ENCODE data around the gene COLEC11. TPM values are rescaled to one million over a fixed set of nuclear protein-coding genes. Genes with fewer than 3 reads are reported as not detected.

The COLEC11 gene
- total RNA-seq, 1 donor from 2014 or later = 1.5 TPM

GRCh38 chr2:3664925-3665324 is 70.0 kb downstream of the COLEC11 start:
- intact Hi-C loops (cut with DNase I) = no loop called here
- peak; percentile 23 for DNase-seq
- TF ChIP-seq CTCF (IDR thresholded peaks at IDR 0.05) = no peak

GRCh38 chr2:3665886-3666612 is 71.1 kb downstream of the COLEC11 start:
- intact Hi-C loops (cut with DNase I) = no loop called here
- DNase-seq (peak; percentile 53), ATAC-seq (peak; percentile 8)
- no peak for TF ChIP-seq CTCF (IDR thresholded peaks at IDR 0.05)
- H3K36me3 ChIP-seq = no peaks in the 10 kb centered on the region
- H3K27ac ChIP-seq = no peak overlapping the region
- H3K9me3 ChIP-seq = no peaks in the 10 kb centered on the region
- H3K4me3 ChIP-seq = no peak overlapping the region
- H3K27me3 ChIP-seq = no peaks in the 10 kb centered on the region
- H3K4me1 ChIP-seq = no peaks in the 10 kb centered on the region

More at GRCh38 chr2:3664925-3665324, 70.0 kb downstream of the COLEC11 start:
- Histone ChIP-seq H3K9me3 (no peaks in the 10 kb centered on the region), H3K27me3 (no peaks in the 10 kb centered on the region), H3K36me3 (no peaks in the 10 kb centered on the region), H3K27ac (no peak overlapping the region), H3K4me3 (no peak overlapping the region), H3K4me1 (no peaks in the 10 kb centered on the region)
- ATAC-seq = no peak

GRCh38 chr2:3666613-3666975 is 71.7 kb downstream of the COLEC11 start:
- Histone ChIP-seq H3K27ac (no peak overlapping the region), H3K36me3 (no peaks in the 10 kb centered on the region), H3K4me1 (no peaks in the 10 kb centered on the region), H3K4me3 (no peak overlapping the region), H3K9me3 (no peaks in the 10 kb centered on the region), H3K27me3 (no peaks in the 10 kb centered on the region)
- no peak for ATAC-seq
- no peak for TF ChIP-seq CTCF (IDR thresholded peaks at IDR 0.05)
- no peak for DNase-seq
- intact Hi-C loops (cut with DNase I) = no loop called here

GRCh38 chr2:3667151-3667631 is 72.3 kb downstream of the COLEC11 start:
- Histone ChIP-seq H3K36me3 (no peaks in the 10 kb centered on the region), H3K9me3 (no peaks in the 10 kb centered on the region), H3K4me1 (no peaks in the 10 kb centered on the region), H3K27ac (no peak overlapping the region), H3K27me3 (no peaks in the 10 kb centered on the region), H3K4me3 (peak overlapping the region; percentile 16)
- intact Hi-C loops (cut with DNase I) = no loop called here
- peak; percentile 54 for ATAC-seq
- peak; percentile 54 for DNase-seq
- no peak for TF ChIP-seq CTCF (IDR thresholded peaks at IDR 0.05)

GRCh38 chr2:3669656-3670055 is 74.7 kb downstream of the COLEC11 start:
- peak; percentile 40 for DNase-seq
- Histone ChIP-seq H3K4me3 (no peak overlapping the region), H3K36me3 (no peaks in the 10 kb centered on the region), H3K27ac (no peak overlapping the region), H3K27me3 (no peaks in the 10 kb centered on the region), H3K4me1 (no peaks in the 10 kb centered on the region), H3K9me3 (no peaks in the 10 kb centered on the region)
- intact Hi-C loops (cut with DNase I) = no loop called here
- ATAC-seq = no peak
- no peak for TF ChIP-seq CTCF (IDR thresholded peaks at IDR 0.05)
